ENCODE results near the gene ANKMY1. TPM values are rescaled to one million over a fixed set of nuclear protein-coding genes. Genes with fewer than 3 reads are reported as not detected.

ANKMY1 gene
- polyA plus RNA-seq, 1 experiment, result 2.9 TPM

DNA sequence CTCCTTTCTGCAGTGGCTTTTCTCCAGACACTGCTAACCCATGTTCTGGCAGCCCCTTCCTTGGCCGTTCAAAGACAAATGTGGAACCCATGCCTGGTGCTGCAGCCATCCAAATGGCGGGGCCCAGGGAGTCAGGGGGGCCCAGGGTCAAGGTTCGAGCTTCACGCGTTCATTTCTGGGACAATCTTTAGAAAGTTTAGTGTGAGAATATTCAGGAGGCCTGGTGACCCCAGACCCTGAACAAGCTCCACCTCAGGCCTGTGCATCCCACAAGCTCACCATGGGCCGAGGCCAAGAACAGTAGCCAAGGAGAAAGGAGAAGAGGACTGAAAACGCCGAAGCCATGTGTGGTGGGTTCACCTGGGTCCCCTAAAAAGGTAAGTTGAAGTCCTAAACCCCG, 54.4 kb downstream of the ANKMY1 start:
- Histone ChIP-seq H3K9me3 (ENCODE audit: control insufficient read depth, insufficient read depth, low read length) (no peaks in the 10 kb centered on the region), H3K27ac (ENCODE audit: low read depth, low read length) (no peak overlapping the region), H3K4me3 (ENCODE audit: low read depth, low read length) (no peak overlapping the region), H3K27me3 (ENCODE audit: control insufficient read depth, insufficient read depth, low read length) (peaks cover 3% of the 10 kb centered on the region)
- DNase-seq (ENCODE audit: low read depth, low spot score), result no peak
- CTCF ChIA-PET, result interaction anchor here (1.1 kb wide), 1 partner anchor 11 kb away, joined by 9 read pairs; no protein-coding TSS in a partner anchor
- TF ChIP-seq, protein P1, sequence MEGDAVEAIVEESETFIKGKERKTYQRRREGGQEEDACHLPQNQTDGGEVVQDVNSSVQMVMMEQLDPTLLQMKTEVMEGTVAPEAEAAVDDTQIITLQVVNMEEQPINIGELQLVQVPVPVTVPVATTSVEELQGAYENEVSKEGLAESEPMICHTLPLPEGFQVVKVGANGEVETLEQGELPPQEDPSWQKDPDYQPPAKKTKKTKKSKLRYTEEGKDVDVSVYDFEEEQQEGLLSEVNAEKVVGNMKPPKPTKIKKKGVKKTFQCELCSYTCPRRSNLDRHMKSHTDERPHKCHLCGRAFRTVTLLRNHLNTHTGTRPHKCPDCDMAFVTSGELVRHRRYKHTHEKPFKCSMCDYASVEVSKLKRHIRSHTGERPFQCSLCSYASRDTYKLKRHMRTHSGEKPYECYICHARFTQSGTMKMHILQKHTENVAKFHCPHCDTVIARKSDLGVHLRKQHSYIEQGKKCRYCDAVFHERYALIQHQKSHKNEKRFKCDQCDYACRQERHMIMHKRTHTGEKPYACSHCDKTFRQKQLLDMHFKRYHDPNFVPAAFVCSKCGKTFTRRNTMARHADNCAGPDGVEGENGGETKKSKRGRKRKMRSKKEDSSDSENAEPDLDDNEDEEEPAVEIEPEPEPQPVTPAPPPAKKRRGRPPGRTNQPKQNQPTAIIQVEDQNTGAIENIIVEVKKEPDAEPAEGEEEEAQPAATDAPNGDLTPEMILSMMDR (IDR thresholded peaks at IDR 0.05; ENCODE audit: low read depth, low read length), result no peak
- POLR2A ChIA-PET, result no interaction called here

DNA sequence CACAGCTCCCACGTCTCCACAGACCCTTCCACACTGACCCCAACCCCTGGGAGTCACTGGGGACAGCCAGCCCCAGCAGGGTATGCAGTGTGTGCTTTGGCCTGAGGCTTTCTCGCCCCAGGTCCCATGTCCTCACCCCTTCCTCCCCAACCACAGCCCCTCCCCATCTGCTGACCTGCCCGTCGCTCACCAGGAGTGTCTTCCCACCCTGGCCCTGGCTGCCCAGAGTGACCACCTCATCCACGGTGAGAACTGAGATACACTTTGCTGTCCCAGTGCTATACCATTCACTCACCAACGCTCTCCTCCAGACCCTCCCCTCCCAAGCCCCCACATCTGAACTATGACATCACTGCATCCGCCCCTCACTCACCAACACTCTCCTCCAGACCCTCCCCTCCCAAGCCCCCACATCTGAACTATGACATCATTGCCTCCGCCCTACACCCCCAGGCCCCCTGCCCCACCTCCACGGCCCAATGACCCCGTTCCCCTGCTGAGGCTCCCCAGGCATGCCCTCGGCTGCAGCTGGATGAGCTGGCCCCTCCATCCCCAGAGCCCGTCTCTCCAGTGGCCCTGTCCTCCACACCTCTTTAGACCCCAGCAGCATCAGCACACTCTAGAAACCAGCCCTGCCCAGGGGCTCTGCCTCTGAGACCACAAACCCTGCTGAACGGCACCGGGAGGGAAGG, 55.2 kb downstream of the ANKMY1 start:
- Histone ChIP-seq H3K4me3 (ENCODE audit: low read depth, low read length) (no peak overlapping the region), H3K9me3 (ENCODE audit: control insufficient read depth, insufficient read depth, low read length) (no peaks in the 10 kb centered on the region), H3K27me3 (ENCODE audit: control insufficient read depth, insufficient read depth, low read length) (no peaks in the 10 kb centered on the region), H3K27ac (ENCODE audit: low read depth, low read length) (no peak overlapping the region)
- TF ChIP-seq, protein P1 (IDR thresholded peaks at IDR 0.05; ENCODE audit: low read depth, low read length), result no peak
- DNase-seq (ENCODE audit: low read depth, low spot score), result no peak
- POLR2A ChIA-PET, result interaction anchor here (0.6 kb wide), 1 partner anchor 318 kb away, joined by 3 read pairs; no protein-coding TSS in a partner anchor
- CTCF ChIA-PET, result interaction anchor here (1.1 kb wide), 1 partner anchor 12 kb away, joined by 9 read pairs; no protein-coding TSS in a partner anchor

DNA sequence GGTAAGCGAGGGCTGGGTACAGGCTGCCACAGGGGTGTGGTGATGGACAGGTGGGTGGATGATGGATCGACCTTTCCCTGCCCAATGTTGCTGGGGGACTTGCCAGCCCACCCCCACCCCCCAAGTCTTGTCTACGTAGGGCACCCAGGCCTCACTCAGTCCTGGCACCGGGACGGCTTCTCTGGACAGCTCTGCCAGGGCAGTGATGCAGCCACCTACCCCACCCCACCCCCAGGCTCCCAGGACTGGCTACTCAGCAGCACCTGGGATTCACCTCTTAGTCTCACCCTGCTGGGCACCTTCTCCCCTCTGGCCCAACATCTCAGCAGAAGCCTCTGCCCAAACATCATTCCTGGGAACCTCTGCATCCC, 55.7 kb downstream of the ANKMY1 start:
- ChIA-PET CTCF (no interaction called here), POLR2A (interaction anchor here (0.6 kb wide), 1 partner anchor 317 kb away, joined by 3 read pairs; no protein-coding TSS in a partner anchor)
- TF ChIP-seq, protein P1 (IDR thresholded peaks at IDR 0.05; ENCODE audit: low read depth, low read length), result no peak
- H3K4me3 ChIP-seq (ENCODE audit: low read depth, low read length), result no peak overlapping the region
- H3K9me3 ChIP-seq (ENCODE audit: control insufficient read depth, insufficient read depth, low read length), result no peaks in the 10 kb centered on the region
- H3K27me3 ChIP-seq (ENCODE audit: control insufficient read depth, insufficient read depth, low read length), result no peaks in the 10 kb centered on the region
- no peak for DNase-seq (ENCODE audit: low read depth, low spot score)
- no peak overlapping the region for H3K27ac ChIP-seq (ENCODE audit: low read depth, low read length)

DNA sequence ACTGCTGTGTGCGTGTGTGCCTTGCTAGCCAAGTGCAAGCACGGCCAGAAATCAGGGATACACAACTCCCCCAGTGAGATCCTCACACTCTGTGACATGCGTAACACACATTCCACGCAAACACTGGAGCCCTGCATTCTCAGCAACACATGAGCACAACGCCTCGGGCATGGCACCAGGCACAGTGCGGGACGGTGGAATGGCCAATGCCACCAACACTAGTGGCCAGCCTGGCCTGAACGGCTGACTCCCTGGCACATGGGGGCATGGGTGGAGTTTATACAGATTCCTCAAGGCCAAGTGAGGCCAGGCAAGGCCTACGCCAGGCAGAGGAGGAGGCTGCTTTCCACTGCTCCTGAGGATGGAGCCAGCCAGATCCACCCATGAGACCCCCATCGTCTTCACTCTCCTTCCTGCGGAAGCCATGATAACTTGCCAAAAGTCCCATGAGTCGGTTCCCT, 56.2 kb downstream of the ANKMY1 start:
- no peak for DNase-seq (ENCODE audit: low read depth, low spot score)
- POLR2A ChIA-PET, result no interaction called here

More for the DNA sequence above, 56.2 kb downstream of the ANKMY1 start:
- Histone ChIP-seq H3K27ac (ENCODE audit: low read depth, low read length) (no peak overlapping the region), H3K9me3 (ENCODE audit: control insufficient read depth, insufficient read depth, low read length) (no peaks in the 10 kb centered on the region), H3K27me3 (ENCODE audit: control insufficient read depth, insufficient read depth, low read length) (no peaks in the 10 kb centered on the region), H3K4me3 (ENCODE audit: low read depth, low read length) (no peak overlapping the region)
- CTCF ChIA-PET, result no interaction called here
- TF ChIP-seq, protein P1 (IDR thresholded peaks at IDR 0.05; ENCODE audit: low read depth, low read length), result no peak

Measured in AG04450 (cell line).